ENCODE data around the gene NSUN2. TPM values are rescaled to one million over a fixed set of nuclear protein-coding genes. Genes with fewer than 3 reads are reported as not detected.

NSUN2 gene
- total RNA-seq, 4 donors from 2014 or later = 37.7 to 65.8 (median 49.0) TPM

DNA sequence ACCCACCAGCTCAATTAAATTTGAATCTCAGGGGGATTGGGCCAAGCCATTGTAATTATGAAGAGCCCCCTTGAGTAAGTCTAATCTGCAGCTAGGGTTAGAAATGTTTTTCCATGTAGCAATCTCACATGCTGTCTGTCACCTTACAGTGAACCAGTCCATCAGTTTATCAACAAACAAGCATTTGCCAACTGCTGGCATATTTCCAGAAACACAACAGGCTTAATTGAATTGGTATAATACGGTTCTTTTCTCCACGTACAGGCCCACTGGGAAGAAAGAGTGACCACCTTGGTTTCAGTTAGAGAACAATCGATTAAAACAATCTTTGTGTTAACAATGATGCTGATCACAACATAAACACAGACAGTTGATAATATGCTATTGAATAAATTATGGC, 67.4 kb downstream of the NSUN2 start:
- Histone ChIP-seq H3K9me3 (no peaks in the 10 kb centered on the region), H3K36me3 (no peaks in the 10 kb centered on the region), H3K4me1 (no peaks in the 10 kb centered on the region), H3K27me3 (peaks cover 0 to 4% (median 0%) of the 10 kb centered on the region in 4 donors), H3K4me3 (no peak overlapping the region), H3K27ac (no peak overlapping the region)
- DNase-seq = no peak
- TF ChIP-seq, protein P1, sequence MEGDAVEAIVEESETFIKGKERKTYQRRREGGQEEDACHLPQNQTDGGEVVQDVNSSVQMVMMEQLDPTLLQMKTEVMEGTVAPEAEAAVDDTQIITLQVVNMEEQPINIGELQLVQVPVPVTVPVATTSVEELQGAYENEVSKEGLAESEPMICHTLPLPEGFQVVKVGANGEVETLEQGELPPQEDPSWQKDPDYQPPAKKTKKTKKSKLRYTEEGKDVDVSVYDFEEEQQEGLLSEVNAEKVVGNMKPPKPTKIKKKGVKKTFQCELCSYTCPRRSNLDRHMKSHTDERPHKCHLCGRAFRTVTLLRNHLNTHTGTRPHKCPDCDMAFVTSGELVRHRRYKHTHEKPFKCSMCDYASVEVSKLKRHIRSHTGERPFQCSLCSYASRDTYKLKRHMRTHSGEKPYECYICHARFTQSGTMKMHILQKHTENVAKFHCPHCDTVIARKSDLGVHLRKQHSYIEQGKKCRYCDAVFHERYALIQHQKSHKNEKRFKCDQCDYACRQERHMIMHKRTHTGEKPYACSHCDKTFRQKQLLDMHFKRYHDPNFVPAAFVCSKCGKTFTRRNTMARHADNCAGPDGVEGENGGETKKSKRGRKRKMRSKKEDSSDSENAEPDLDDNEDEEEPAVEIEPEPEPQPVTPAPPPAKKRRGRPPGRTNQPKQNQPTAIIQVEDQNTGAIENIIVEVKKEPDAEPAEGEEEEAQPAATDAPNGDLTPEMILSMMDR (IDR thresholded peaks at IDR 0.05) = no peak
- intact Hi-C loops (cut with DNase I) = no loop called here
- WGBS, 2 donors = 84 to 88% methylated on average over 3 of the region's 3 CpGs

DNA sequence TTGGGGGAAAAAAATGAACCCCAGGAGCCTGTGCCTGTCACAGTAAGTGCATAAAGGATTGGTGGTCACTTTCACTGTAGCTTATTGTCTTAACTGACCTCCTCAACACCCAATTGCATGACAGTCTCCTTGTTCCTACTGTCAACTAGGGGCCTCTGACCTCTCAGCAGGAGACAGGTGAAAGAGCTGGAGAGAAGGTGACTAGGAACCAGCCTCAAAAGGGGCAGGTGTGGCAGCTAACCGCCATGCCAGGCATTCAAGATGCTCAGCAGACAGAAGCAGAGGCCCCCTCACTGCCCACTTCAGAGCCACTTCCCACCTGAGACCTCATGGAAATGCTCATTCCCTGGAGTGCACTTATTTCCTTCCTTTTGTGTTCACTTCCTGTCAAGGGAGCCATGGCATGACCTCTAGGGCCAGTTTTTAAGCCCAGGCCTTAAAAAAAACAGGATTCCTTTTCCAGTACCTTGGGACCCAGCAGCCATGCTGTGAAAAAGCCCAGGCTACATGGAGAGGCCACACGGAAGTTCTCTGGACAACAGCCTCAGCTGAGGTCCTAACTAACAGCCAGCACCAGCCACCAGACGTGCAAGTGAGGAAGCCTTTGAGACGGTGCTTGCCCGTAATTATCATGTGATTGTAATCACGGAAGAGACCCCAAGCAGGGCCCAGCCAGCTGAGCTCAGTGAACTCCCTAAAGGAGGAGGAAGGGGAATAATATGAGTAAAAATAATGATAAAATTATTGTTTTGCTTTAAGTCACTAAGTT, 74.9 kb downstream of the NSUN2 start:
- no peak for DNase-seq
- Histone ChIP-seq H3K4me3 (no peak overlapping the region), H3K36me3 (no peaks in the 10 kb centered on the region), H3K27me3 (no peaks in the 10 kb centered on the region), H3K9me3 (no peaks in the 10 kb centered on the region), H3K27ac (no peak overlapping the region), H3K4me1 (no peaks in the 10 kb centered on the region)
- no peak for TF ChIP-seq POLR2A (IDR thresholded peaks at IDR 0.05)
- 79% methylated on average over 3 to 6 of the region's 6 CpGs for WGBS, 2 donors
- intact Hi-C loops (cut with DNase I) = no loop called here

DNA sequence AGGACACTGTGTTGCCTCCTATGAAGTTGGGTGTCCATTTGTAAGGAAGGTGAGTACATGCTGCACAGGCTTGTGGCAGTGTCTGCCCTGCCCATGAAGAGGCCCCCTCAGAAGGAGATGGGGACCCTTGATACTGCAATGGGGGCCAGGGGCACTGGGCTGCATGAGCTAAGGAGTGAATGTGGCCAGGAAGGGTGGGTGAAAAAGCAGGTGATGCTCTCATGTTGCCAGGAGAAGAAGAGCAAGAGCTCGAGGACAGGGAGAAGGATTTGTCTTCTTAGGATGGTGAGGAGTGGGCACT, 76.1 kb downstream of the NSUN2 start:
- H3K27ac ChIP-seq = no peak overlapping the region
- WGBS, 2 donors = 42 to 56% methylated on average over 1 of the region's 1 CpG

DNA sequence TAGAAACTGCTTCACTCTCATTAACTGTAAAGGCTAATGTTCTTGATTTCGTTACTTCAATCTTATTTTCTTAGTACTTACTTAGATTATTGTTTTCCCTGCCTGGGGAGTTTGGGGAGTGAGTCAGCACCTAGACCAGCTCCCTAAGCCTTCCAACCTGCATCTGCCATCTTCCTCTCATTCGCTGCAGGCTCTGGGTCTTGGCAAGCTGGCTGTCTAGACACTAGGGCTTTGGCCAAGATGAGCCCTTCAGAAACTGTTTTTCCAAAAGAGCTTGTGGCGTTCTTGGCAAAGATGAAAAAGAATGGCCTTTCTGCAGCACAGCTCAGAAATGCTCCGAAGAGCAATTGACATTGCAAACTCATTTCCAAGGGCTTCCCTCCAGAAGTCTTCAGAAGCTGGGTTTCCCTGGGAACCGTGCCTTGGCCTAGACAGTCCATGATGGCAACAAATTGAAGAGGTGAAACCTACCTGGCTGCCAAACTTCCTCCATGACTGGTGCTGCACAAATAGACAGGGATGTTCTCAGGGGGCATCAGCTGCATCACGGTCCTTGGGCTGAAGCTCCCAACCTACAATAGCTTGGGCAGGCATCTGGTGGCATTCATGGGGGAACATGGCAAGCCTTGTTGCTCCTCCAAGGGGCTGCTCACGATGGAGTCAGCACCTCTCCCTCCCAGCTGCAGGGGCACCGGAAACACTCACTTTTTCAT, 76.6 kb downstream of the NSUN2 start:
- intact Hi-C loops (cut with DNase I) = no loop called here
- H3K36me3 ChIP-seq = no peaks in the 10 kb centered on the region

More for the DNA sequence above, 76.1 kb downstream of the NSUN2 start:
- Histone ChIP-seq H3K36me3 (no peaks in the 10 kb centered on the region), H3K4me1 (no peaks in the 10 kb centered on the region), H3K9me3 (no peaks in the 10 kb centered on the region), H3K27me3 (no peaks in the 10 kb centered on the region), H3K4me3 (no peak overlapping the region)
- intact Hi-C loops (cut with DNase I) = no loop called here
- no peak for DNase-seq
- TF ChIP-seq, protein P1 (IDR thresholded peaks at IDR 0.05) = no peak
- TF ChIP-seq POLR2A (IDR thresholded peaks at IDR 0.05) = no peak

DNA sequence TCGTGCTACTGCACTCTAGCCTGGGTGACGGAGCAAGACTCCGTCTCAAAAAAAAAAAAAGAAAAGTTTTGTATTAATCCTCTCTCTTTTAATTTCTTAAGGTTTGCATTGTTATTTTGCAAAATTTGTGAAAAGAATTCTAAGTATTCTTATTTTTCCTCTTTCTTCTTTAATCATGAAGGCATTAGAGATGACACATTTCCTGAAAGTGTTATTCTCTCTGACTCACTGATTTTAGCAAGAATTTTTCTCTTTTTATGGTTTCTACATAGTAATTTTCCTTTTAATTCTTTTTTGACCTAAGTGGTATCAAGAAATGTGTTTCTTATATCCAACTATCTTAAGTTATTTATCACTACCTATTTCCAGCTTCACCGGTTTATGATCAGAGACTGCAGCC, 78.0 kb downstream of the NSUN2 start:
- Histone ChIP-seq H3K4me3 (no peak overlapping the region), H3K9me3 (no peaks in the 10 kb centered on the region), H3K4me1 (no peaks in the 10 kb centered on the region), H3K27me3 (no peaks in the 10 kb centered on the region), H3K36me3 (no peaks in the 10 kb centered on the region), H3K27ac (no peak overlapping the region)
- TF ChIP-seq POLR2A (IDR thresholded peaks at IDR 0.05) = no peak
- TF ChIP-seq, protein P1 (IDR thresholded peaks at IDR 0.05) = no peak
- WGBS, 2 donors = 68 to 70% methylated on average over 4 of the region's 4 CpGs
- no peak for DNase-seq
- intact Hi-C loops (cut with DNase I) = no loop called here

More for the DNA sequence above, 76.6 kb downstream of the NSUN2 start:
- no peak overlapping the region for H3K4me3 ChIP-seq
- H3K27ac ChIP-seq = no peak overlapping the region
- no peaks in the 10 kb centered on the region for H3K9me3 ChIP-seq
- TF ChIP-seq POLR2A (IDR thresholded peaks at IDR 0.05) = no peak
- TF ChIP-seq, protein P1 (IDR thresholded peaks at IDR 0.05) = no peak
- no peaks in the 10 kb centered on the region for H3K4me1 ChIP-seq
- no peak for DNase-seq
- WGBS, 2 donors = 40 to 67% methylated on average over 2 to 5 of the region's 8 CpGs
- no peaks in the 10 kb centered on the region for H3K27me3 ChIP-seq

All from esophagus squamous epithelium (tissue), 5 donors.